NT2/D1 (cell line): ENCODE measurements around the gene CYREN.

Experiments
- SUZ12 ChIP-seq: IDR thresholded peaks from 2 replicates; pipeline ENCODE4 v1.6.1; 2011; ENCODE audit not compliant: insufficient read length, insufficient read depth; ENCODE audit errors: extremely low read depth
- YY1 ChIP-seq: IDR thresholded peaks from 2 replicates; pipeline ENCODE4 v1.6.1; 2011; ENCODE audit not compliant: insufficient read length, insufficient read depth
- ZNF274 ChIP-seq: IDR thresholded peaks from 2 replicates; pipeline ENCODE4 v1.6.1; 2011; ENCODE audit warnings: mild to moderate bottlenecking, low read depth, low read length

DNA sequence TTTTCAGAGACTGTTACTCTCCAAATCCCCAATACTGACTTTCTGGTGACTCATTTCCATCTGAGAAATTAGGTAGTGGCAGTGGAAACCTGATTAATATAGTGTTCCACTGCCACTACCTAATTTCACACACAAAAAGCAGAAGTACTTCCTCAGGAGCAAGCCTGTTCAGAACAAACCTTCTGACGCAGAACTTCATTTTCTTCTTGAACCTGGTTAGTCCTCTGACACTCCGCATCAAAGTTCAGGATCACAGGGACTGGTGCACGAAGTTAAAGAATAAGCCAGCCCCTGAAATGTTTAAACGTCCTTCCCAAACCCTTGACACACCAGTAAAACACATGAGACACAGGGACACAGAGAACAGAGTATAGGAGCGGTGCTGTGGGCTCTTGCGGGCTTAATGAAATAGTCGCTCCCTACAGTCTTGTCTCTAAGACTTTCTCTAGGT lies 36.5 kb upstream of the CYREN start:
- TF ChIP-seq SUZ12 = no peak
- no peak for TF ChIP-seq ZNF274
- no peak for TF ChIP-seq YY1
